SK-N-SH (cell line): ENCODE results near the gene STK35. TPM values are rescaled to one million over a fixed set of nuclear protein-coding genes. Genes with fewer than 3 reads are reported as not detected.

ENCODE experiments used
- CTCF ChIA-PET: fragments of 300-600, 350-600 bp; formaldehyde crosslinking; extraction: SDS; loops from one replicate; lab custom pipeline; 2021; lab: Yijun Ruan, JAX
- POLR2A ChIA-PET: fragments of 350-600 bp; sonication (Branson Sonifier 250); formaldehyde crosslinking; extraction: SDS; loops from one replicate; lab custom pipeline; 2020; ENCODE audit warnings: antibody characterized with exemption, inconsistent platforms; lab: Yijun Ruan, JAX
- DNase-seq: peaks from one replicate; pipeline ENCODE4 v3.0.0; 2012
- H2AFZ ChIP-seq: fragments of 200-600 bp; sonication (generic); 2 replicates; pipeline ENCODE4 v1.8.1; 2016; ENCODE audit warnings: antibody characterized with exemption, mild to moderate bottlenecking, low read depth
- H3F3A ChIP-seq: fragments of 200-600 bp; sonication (generic); replicated peaks from 2 replicates; pipeline ENCODE3; 2016; ENCODE audit warnings: antibody characterized with exemption, mild to moderate bottlenecking; ENCODE audit not compliant: insufficient read depth
- H3K27ac ChIP-seq, 2 experiments: fragments of 200-500 bp in 1 of 2; fragments of 200-600 bp in 1 of 2; sonication (Bioruptor generic) in 1 of 2; sonication (generic), shearing (Covaris generic) in 1 of 2; 2 replicates each; pipeline versions ENCODE4 v1.5.1 to v1.6.1; 2014 to 2016; ENCODE audit warnings: low read depth in 2 of 2, inconsistent platforms in 1 of 2, low read length in 1 of 2, mild to moderate bottlenecking in 1 of 2, mixed read lengths in 1 of 2
- H3K27me3 ChIP-seq: fragments of 200-600 bp; sonication (generic), shearing (Covaris generic); 2 replicates; pipeline ENCODE4 v1.6.1; 2016; ENCODE audit warnings: mixed run types; ENCODE audit not compliant: insufficient read depth
- H3K36me3 ChIP-seq, 2 experiments: fragments of 200-500 bp in 1 of 2; fragments of 200-600 bp in 1 of 2; sonication (Bioruptor generic) in 1 of 2; sonication (generic) in 1 of 2; replicated peaks in 1 of 2; 2 replicates each; pipeline versions ENCODE3 to v1.5.1; 2014 to 2016; ENCODE audit warnings: low read length in 1 of 2, mild to moderate bottlenecking in 1 of 2; ENCODE audit not compliant: insufficient read depth in 2 of 2, control insufficient read depth in 1 of 2
- H3K4me1 ChIP-seq, 2 experiments: fragments of 200-500 bp in 1 of 2; fragments of 200-600 bp in 1 of 2; sonication (Bioruptor generic) in 1 of 2; sonication (generic), shearing (Covaris generic) in 1 of 2; 2 replicates each; pipeline versions ENCODE4 v1.5.1 to v1.6.1; 2014 to 2016; ENCODE audit warnings: low read depth in 1 of 2, low read length in 1 of 2, mixed run types in 1 of 2; ENCODE audit not compliant: insufficient read depth in 2 of 2, control insufficient read depth in 1 of 2
- H3K4me2 ChIP-seq: fragments of 200-600 bp; sonication (generic), shearing (Covaris generic); 2 replicates; pipeline ENCODE4 v1.6.1; 2017; ENCODE audit warnings: mixed run types
- H3K4me3 ChIP-seq, 2 experiments: fragments of 200-500 bp in 1 of 2; fragments of 200-600 bp in 1 of 2; sonication (Bioruptor generic) in 1 of 2; sonication (generic), shearing (Covaris generic) in 1 of 2; 2 replicates each; pipeline versions ENCODE4 v1.5.1 to v1.8.1; 2014 to 2016; ENCODE audit warnings: low read depth in 2 of 2, inconsistent platforms in 1 of 2, low read length in 1 of 2, mild to moderate bottlenecking in 1 of 2, mixed read lengths in 1 of 2, moderate library complexity in 1 of 2
- H3K79me2 ChIP-seq: fragments of 200-600 bp; sonication (generic); 2 replicates; pipeline ENCODE4 v1.8.1; 2017; ENCODE audit warnings: mild to moderate bottlenecking; ENCODE audit not compliant: insufficient read depth
- H3K9ac ChIP-seq: fragments of 200-600 bp; sonication (generic); 2 replicates; pipeline ENCODE4 v1.6.1; 2017; ENCODE audit warnings: mixed run types
- H3K9me2 ChIP-seq: fragments of 200-600 bp; sonication (generic); 2 replicates; pipeline ENCODE4 v1.6.1; 2017; ENCODE audit warnings: mixed run types
- H3K9me3 ChIP-seq: fragments of 200-600 bp; sonication (generic); 2 replicates; pipeline ENCODE4 v1.6.1; 2017; ENCODE audit warnings: mixed run types, mild to moderate bottlenecking, moderate library complexity
- H4K20me1 ChIP-seq: fragments of 200-600 bp; sonication (generic); 2 replicates; pipeline ENCODE4 v1.6.1; 2017; ENCODE audit warnings: mild to moderate bottlenecking, mixed run types; ENCODE audit not compliant: insufficient read depth
- CHD2 ChIP-seq: fragments of 150-350 bp; IDR thresholded peaks from 2 replicates; pipeline ENCODE4 v1.6.1; 2018; ENCODE audit warnings: low read length; ENCODE audit not compliant: partially characterized antibody
- EP300 ChIP-seq, 2 experiments: IDR thresholded peaks; 2 replicates each; pipeline versions ENCODE4 v1.4.0 to v1.6.1; 2012; ENCODE audit warnings: borderline replicate concordance in 1 of 2, low read depth in 1 of 2, low read length in 1 of 2
- FOXJ3 ChIP-seq: sonication (generic); formaldehyde crosslinking; IDR thresholded peaks from 2 replicates; pipeline ENCODE4 v1.5.1; 2020; ENCODE audit warnings: mild to moderate bottlenecking, missing genetic modification reagents
- JUND ChIP-seq: IDR thresholded peaks from 2 replicates; pipeline ENCODE4 v1.4.0; 2012
- NFIC ChIP-seq: IDR thresholded peaks from 2 replicates; pipeline ENCODE4 v1.4.0; 2012; ENCODE audit warnings: borderline replicate concordance
- POLR2AphosphoS5 ChIP-seq: IDR thresholded peaks from 2 replicates; pipeline ENCODE4 v1.6.1; 2012; ENCODE audit warnings: low read depth, low read length
- RFX5 ChIP-seq: IDR thresholded peaks from 2 replicates; pipeline ENCODE4 v1.6.1; 2012; ENCODE audit warnings: mild to moderate bottlenecking, improper control_type of control experiment, low read length
- RXRA ChIP-seq: IDR thresholded peaks from 2 replicates; pipeline ENCODE4 v1.4.0; 2012; ENCODE audit warnings: low read depth, mild to moderate bottlenecking, borderline replicate concordance
- TCF12 ChIP-seq: IDR thresholded peaks from 2 replicates; pipeline ENCODE4 v1.4.0; 2012
- TEAD4 ChIP-seq: IDR thresholded peaks from 2 replicates; pipeline ENCODE4 v1.4.0; 2012; ENCODE audit warnings: mild to moderate bottlenecking, borderline replicate concordance; ENCODE audit not compliant: insufficient read depth
- YY1 ChIP-seq: IDR thresholded peaks from 2 replicates; pipeline ENCODE4 v1.4.0; 2012; ENCODE audit warnings: low read depth, mild to moderate bottlenecking
- polyA plus RNA-seq, 3 experiments: library from polyadenylated mRNA; depleted of rRNA; stranded (reverse); fragments of >200 nt; gene quantifications; 2 replicates each; pipeline ENCODE4 v1.2.3, GENCODE V29; 2012
- TF ChIP-seq, protein P1 (sequence below): IDR thresholded peaks from 2 replicates; pipeline ENCODE4 v1.4.0; 2012; ENCODE audit warnings: low read depth, borderline replicate concordance
- TF ChIP-seq, protein P2 (sequence below): IDR thresholded peaks from 2 replicates; pipeline ENCODE4 v1.4.0; 2012; ENCODE audit warnings: low read depth, borderline replicate concordance
- TF ChIP-seq, protein P3 (sequence below): fragments of 150-350 bp; IDR thresholded peaks from 2 replicates; pipeline ENCODE4 v1.6.1; 2017; ENCODE audit warnings: antibody characterized with exemption, low read length, low read depth, borderline replicate concordance
- TF ChIP-seq, protein P4 (sequence below): fragments of 150-350 bp; IDR thresholded peaks from 2 replicates; pipeline ENCODE4 v1.6.1; 2016; ENCODE audit warnings: mild to moderate bottlenecking, low read depth, low read length

The STK35 gene
- polyA plus RNA-seq, 1 of the 3 experiments (the other 2 are of a cell fraction) = 6.7 TPM

DNA sequence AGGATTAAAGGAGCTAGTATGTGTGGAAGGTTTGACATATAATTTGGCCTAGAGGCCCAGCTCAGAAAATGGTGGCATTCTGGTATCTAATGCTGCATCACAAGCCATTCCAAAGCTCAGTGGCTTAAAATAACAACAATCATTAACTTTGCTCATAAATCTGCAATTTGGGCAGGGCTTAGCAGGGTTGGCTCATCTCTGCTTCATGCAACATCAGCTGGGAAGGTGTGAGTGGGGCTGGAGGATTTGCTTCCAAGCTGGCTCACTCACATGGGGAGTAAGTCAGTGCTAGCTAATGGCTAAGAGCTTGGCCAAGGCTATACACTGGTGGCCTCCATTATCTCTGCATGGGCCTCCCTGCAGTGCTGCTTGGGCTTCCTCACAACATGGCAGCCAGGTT lies 48.0 kb upstream of the STK35 start (continued):
- TF ChIP-seq RXRA = no peak
- TF ChIP-seq FOXJ3 (CRISPR knock-in tag) = no peak

DNA sequence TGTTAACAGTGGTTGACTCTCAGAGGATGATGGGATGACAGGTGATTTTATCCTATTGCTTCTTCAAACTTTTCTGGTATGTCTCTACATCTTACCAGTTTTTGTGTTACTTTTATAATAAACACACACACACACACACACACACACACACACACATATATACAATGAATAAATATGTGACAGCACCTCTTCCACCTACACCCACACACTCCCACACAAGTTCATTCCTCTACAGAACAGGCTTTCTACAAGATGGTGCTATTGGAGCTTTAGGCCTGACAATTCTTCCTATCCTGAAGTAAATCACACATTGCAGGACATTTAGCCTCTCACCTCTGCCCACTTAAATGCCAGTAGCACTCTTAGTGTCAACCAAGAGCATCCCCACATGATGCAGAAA lies 46.7 kb upstream of the STK35 start:
- H3F3A ChIP-seq = no peaks in the 10 kb centered on the region
- H3K4me3 ChIP-seq = no peak overlapping the region
- DNase-seq = no peak
- H3K4me2 ChIP-seq = no peak overlapping the region
- no peaks in the 10 kb centered on the region for H4K20me1 ChIP-seq
- H3K79me2 ChIP-seq = no peaks in the 10 kb centered on the region
- H3K9me2 ChIP-seq = no peaks in the 10 kb centered on the region
- no peaks in the 10 kb centered on the region for H3K27me3 ChIP-seq
- H3K27ac ChIP-seq = no peak overlapping the region
- no peak overlapping the region for H2AFZ ChIP-seq
- H3K4me1 ChIP-seq = no peaks in the 10 kb centered on the region
- TF ChIP-seq JUND = no peak
- TF ChIP-seq POLR2AphosphoS5 = no peak
- no peak for TF ChIP-seq RFX5
- TF ChIP-seq TCF12 = no peak
- no peak for TF ChIP-seq NFIC
- no peak for TF ChIP-seq FOXJ3 (CRISPR knock-in tag)
- no peak for TF ChIP-seq TEAD4
- TF ChIP-seq, protein P1, sequence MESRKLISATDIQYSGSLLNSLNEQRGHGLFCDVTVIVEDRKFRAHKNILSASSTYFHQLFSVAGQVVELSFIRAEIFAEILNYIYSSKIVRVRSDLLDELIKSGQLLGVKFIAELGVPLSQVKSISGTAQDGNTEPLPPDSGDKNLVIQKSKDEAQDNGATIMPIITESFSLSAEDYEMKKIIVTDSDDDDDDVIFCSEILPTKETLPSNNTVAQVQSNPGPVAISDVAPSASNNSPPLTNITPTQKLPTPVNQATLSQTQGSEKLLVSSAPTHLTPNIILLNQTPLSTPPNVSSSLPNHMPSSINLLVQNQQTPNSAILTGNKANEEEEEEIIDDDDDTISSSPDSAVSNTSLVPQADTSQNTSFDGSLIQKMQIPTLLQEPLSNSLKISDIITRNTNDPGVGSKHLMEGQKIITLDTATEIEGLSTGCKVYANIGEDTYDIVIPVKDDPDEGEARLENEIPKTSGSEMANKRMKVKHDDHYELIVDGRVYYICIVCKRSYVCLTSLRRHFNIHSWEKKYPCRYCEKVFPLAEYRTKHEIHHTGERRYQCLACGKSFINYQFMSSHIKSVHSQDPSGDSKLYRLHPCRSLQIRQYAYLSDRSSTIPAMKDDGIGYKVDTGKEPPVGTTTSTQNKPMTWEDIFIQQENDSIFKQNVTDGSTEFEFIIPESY = no peak
- no peak for TF ChIP-seq EP300 (IDR thresholded peaks at IDR 0.05; ENCODE audit: borderline replicate concordance in 1 of 2, low read depth in 1 of 2, low read length in 1 of 2)
- TF ChIP-seq YY1 = no peak
- TF ChIP-seq, protein P2, sequence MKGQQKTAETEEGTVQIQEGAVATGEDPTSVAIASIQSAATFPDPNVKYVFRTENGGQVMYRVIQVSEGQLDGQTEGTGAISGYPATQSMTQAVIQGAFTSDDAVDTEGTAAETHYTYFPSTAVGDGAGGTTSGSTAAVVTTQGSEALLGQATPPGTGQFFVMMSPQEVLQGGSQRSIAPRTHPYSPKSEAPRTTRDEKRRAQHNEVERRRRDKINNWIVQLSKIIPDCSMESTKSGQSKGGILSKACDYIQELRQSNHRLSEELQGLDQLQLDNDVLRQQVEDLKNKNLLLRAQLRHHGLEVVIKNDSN = no peak
- no peak for TF ChIP-seq CHD2
- TF ChIP-seq, protein P3, sequence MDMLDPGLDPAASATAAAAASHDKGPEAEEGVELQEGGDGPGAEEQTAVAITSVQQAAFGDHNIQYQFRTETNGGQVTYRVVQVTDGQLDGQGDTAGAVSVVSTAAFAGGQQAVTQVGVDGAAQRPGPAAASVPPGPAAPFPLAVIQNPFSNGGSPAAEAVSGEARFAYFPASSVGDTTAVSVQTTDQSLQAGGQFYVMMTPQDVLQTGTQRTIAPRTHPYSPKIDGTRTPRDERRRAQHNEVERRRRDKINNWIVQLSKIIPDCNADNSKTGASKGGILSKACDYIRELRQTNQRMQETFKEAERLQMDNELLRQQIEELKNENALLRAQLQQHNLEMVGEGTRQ = no peak
- TF ChIP-seq, protein P4, sequence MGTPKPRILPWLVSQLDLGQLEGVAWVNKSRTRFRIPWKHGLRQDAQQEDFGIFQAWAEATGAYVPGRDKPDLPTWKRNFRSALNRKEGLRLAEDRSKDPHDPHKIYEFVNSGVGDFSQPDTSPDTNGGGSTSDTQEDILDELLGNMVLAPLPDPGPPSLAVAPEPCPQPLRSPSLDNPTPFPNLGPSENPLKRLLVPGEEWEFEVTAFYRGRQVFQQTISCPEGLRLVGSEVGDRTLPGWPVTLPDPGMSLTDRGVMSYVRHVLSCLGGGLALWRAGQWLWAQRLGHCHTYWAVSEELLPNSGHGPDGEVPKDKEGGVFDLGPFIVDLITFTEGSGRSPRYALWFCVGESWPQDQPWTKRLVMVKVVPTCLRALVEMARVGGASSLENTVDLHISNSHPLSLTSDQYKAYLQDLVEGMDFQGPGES = no peak
- no peaks in the 10 kb centered on the region for H3K36me3 ChIP-seq
- H3K9ac ChIP-seq = no peak overlapping the region
- POLR2A ChIA-PET = no interaction called here
- CTCF ChIA-PET = no interaction called here
- H3K9me3 ChIP-seq = no peaks in the 10 kb centered on the region
